ENCODE data around the gene HSPB8. TPM values are rescaled to one million over a fixed set of nuclear protein-coding genes. Genes with fewer than 3 reads are reported as not detected.

The HSPB8 gene
- not detected for total RNA-seq

GRCh38 chr12:119178544-119179334 is at the start of gene HSPB8:
TSS of gene HSPB8 (plus strand) at chr12:119178931. CDS start at chr12:119179313, 382 bp downstream.
- H3K36me3 Mint-ChIP-seq (ENCODE audit: low read depth): no peaks in the 10 kb centered on the region
- intact Hi-C loops (cut with DNase I, micrococcal nuclease): no loop called here
- no peaks in the 10 kb centered on the region for H3K9me3 Mint-ChIP-seq (ENCODE audit: low read depth)
- H3K27me3 Mint-ChIP-seq: peaks cover 13% of the 10 kb centered on the region
- H3K27ac Mint-ChIP-seq: no peak within 1 kb of the TSS
- DNase-seq (no peak), ATAC-seq (no peak)
- ChIA-PET CTCF (no interaction called here), POLR2A (no interaction called here)
- no peaks in the 10 kb centered on the region for H3K4me1 Mint-ChIP-seq
- H3K4me3 Mint-ChIP-seq: no peak within 1 kb of the TSS

GRCh38 chr12:119129827-119130434 is 48.8 kb upstream of the HSPB8 start:
- peaks cover 2% of the 10 kb centered on the region for H3K27me3 Mint-ChIP-seq
- H3K4me1 Mint-ChIP-seq: no peaks in the 10 kb centered on the region
- ChIA-PET CTCF (no interaction called here), POLR2A (no interaction called here)
- intact Hi-C loops (cut with DNase I, micrococcal nuclease): no loop called here
- ATAC-seq (no peak), DNase-seq (no peak)
- peaks cover 11% of the 10 kb centered on the region for H3K9me3 Mint-ChIP-seq (ENCODE audit: low read depth)
- H3K4me3 Mint-ChIP-seq: no peak overlapping the region
- H3K27ac Mint-ChIP-seq: no peak overlapping the region
- no peaks in the 10 kb centered on the region for H3K36me3 Mint-ChIP-seq (ENCODE audit: low read depth)

- DNase-seq (no peak), ATAC-seq (no peak)
- Mint-ChIP-seq H3K27me3 (peaks cover 2% of the 10 kb centered on the region), H3K36me3 (ENCODE audit: low read depth) (no peaks in the 10 kb centered on the region), H3K4me1 (no peaks in the 10 kb centered on the region), H3K9me3 (ENCODE audit: low read depth) (peaks cover 11% of the 10 kb centered on the region), H3K27ac (no peak overlapping the region), H3K4me3 (no peak overlapping the region)
- POLR2A ChIA-PET: no interaction called here
- intact Hi-C loops (cut with DNase I, micrococcal nuclease): no loop called here
- CTCF ChIA-PET: no interaction called here
Measured at GRCh38 chr12:119130523-119130922, 48.2 kb upstream of the HSPB8 start.

GRCh38 chr12:119134284-119135072 is 44.3 kb upstream of the HSPB8 start:
- POLR2A ChIA-PET: no interaction called here
- intact Hi-C loops (cut with DNase I, micrococcal nuclease): no loop called here
- CTCF ChIA-PET: interaction anchor here (0.7 kb wide), 1 partner anchor 8 kb away, joined by 4 read pairs; no protein-coding TSS in a partner anchor
- DNase-seq (no peak), ATAC-seq (no peak)
- Mint-ChIP-seq H3K36me3 (ENCODE audit: low read depth) (no peaks in the 10 kb centered on the region), H3K27me3 (peaks cover 2% of the 10 kb centered on the region), H3K4me3 (no peak overlapping the region), H3K4me1 (no peaks in the 10 kb centered on the region), H3K9me3 (ENCODE audit: low read depth) (peaks cover 9% of the 10 kb centered on the region), H3K27ac (no peak overlapping the region)

- Mint-ChIP-seq H3K4me3 (no peak overlapping the region), H3K27ac (no peak overlapping the region), H3K9me3 (ENCODE audit: low read depth) (peaks cover 2% of the 10 kb centered on the region), H3K27me3 (no peaks in the 10 kb centered on the region), H3K4me1 (no peaks in the 10 kb centered on the region), H3K36me3 (ENCODE audit: low read depth) (no peaks in the 10 kb centered on the region)
- DNase-seq (no peak), ATAC-seq (no peak)
- ChIA-PET POLR2A (no interaction called here), CTCF (no interaction called here)
- intact Hi-C loops (cut with DNase I, micrococcal nuclease): no loop called here
Measured at GRCh38 chr12:119136811-119137410, 41.8 kb upstream of the HSPB8 start.

- ChIA-PET CTCF (no interaction called here), POLR2A (no interaction called here)
- Mint-ChIP-seq H3K4me1 (no peaks in the 10 kb centered on the region), H3K27me3 (no peaks in the 10 kb centered on the region), H3K27ac (no peak overlapping the region), H3K4me3 (no peak overlapping the region), H3K36me3 (ENCODE audit: low read depth) (no peaks in the 10 kb centered on the region), H3K9me3 (ENCODE audit: low read depth) (no peaks in the 10 kb centered on the region)
- intact Hi-C loops (cut with DNase I, micrococcal nuclease): no loop called here
- ATAC-seq (no peak), DNase-seq (no peak)
Measured at GRCh38 chr12:119139448-119139847, 39.3 kb upstream of the HSPB8 start.

GRCh38 chr12:119145367-119145766 is 33.4 kb upstream of the HSPB8 start:
- ChIA-PET CTCF (no interaction called here), POLR2A (no interaction called here)
- no peak for ATAC-seq

GRCh38 chr12:119147847-119148448 is 30.8 kb upstream of the HSPB8 start:
- no peaks in the 10 kb centered on the region for H3K36me3 Mint-ChIP-seq (ENCODE audit: low read depth)
- intact Hi-C loops (cut with DNase I, micrococcal nuclease): no loop called here
- no peak for DNase-seq
- H3K9me3 Mint-ChIP-seq (ENCODE audit: low read depth): peaks cover 3% of the 10 kb centered on the region
- no peaks in the 10 kb centered on the region for H3K4me1 Mint-ChIP-seq
- peaks cover 13% of the 10 kb centered on the region for H3K27me3 Mint-ChIP-seq
- H3K4me3 Mint-ChIP-seq: no peak overlapping the region
- ChIA-PET POLR2A (no interaction called here), CTCF (no interaction called here)
- ATAC-seq: no peak
- no peak overlapping the region for H3K27ac Mint-ChIP-seq

More at GRCh38 chr12:119145367-119145766, 33.4 kb upstream of the HSPB8 start:
- Mint-ChIP-seq H3K4me1 (no peaks in the 10 kb centered on the region), H3K36me3 (ENCODE audit: low read depth) (no peaks in the 10 kb centered on the region), H3K27me3 (peaks cover 5% of the 10 kb centered on the region), H3K4me3 (no peak overlapping the region), H3K9me3 (ENCODE audit: low read depth) (no peaks in the 10 kb centered on the region), H3K27ac (no peak overlapping the region)
- intact Hi-C loops (cut with DNase I, micrococcal nuclease): no loop called here
- no peak for DNase-seq

GRCh38 chr12:119149270-119149669 is 29.5 kb upstream of the HSPB8 start:
- H3K4me3 Mint-ChIP-seq: no peak overlapping the region
- peaks cover 9% of the 10 kb centered on the region for H3K9me3 Mint-ChIP-seq (ENCODE audit: low read depth)
- CTCF ChIA-PET: no interaction called here
- H3K4me1 Mint-ChIP-seq: peaks cover 3% of the 10 kb centered on the region
- H3K27me3 Mint-ChIP-seq: peaks cover 23% of the 10 kb centered on the region
- POLR2A ChIA-PET: no interaction called here
- H3K27ac Mint-ChIP-seq: no peak overlapping the region
- H3K36me3 Mint-ChIP-seq (ENCODE audit: low read depth): no peaks in the 10 kb centered on the region
- ATAC-seq (no peak), DNase-seq (no peak)
- intact Hi-C loops (cut with DNase I, micrococcal nuclease): no loop called here

- no peak for DNase-seq
- Mint-ChIP-seq H3K27me3 (peaks cover 21% of the 10 kb centered on the region), H3K27ac (no peak overlapping the region), H3K4me1 (peaks cover 3% of the 10 kb centered on the region), H3K36me3 (ENCODE audit: low read depth) (no peaks in the 10 kb centered on the region), H3K4me3 (no peak overlapping the region), H3K9me3 (ENCODE audit: low read depth) (peaks cover 9% of the 10 kb centered on the region)
- no peak for ATAC-seq
- ChIA-PET CTCF (interaction anchor here (1.0 kb wide), 1 partner anchor 23 kb away, joined by 3 read pairs; no protein-coding TSS in a partner anchor), POLR2A (no interaction called here)
- intact Hi-C loops (cut with DNase I, micrococcal nuclease): no loop called here
Measured at GRCh38 chr12:119151445-119152026, 27.2 kb upstream of the HSPB8 start.
